Activated CD4-positive, CD25-positive, alpha-beta regulatory T cell treated with anti-CD3 and anti-CD28 coated beads, Interleukin-2, amount 50 U/mL, for 16 hours (primary cell): ENCODE measurements around the gene NMNAT2.
"Not testable (repeated sequence)": the region's sequence is repeated elsewhere in the genome, so short reads cannot be mapped to it uniquely, and the experiment has no call there.

ENCODE experiments used
- DNase-seq: peaks from one replicate; pipeline ENCODE4 v3.0.0-alpha.2; 2020; ENCODE audit warnings: low read depth, low spot score

Gene NMNAT2

GRCh38 chr1:183418696-183419095 lies 516 bp upstream of the NMNAT2 start:
- no peak for DNase-seq

- no peak for DNase-seq
Measured at GRCh38 chr1:183416850-183417771, 1.1 kb downstream of the NMNAT2 start.

GRCh38 chr1:183414365-183414764 lies 3.8 kb downstream of the NMNAT2 start:
- no peak for DNase-seq

- no peak for DNase-seq
Measured at GRCh38 chr1:183411091-183411490, 7.1 kb downstream of the NMNAT2 start.

- no peak for DNase-seq
Measured at GRCh38 chr1:183407961-183408360, 10.2 kb downstream of the NMNAT2 start.

GRCh38 chr1:183407474-183407873 lies 10.7 kb downstream of the NMNAT2 start:
- DNase-seq: no peak

- DNase-seq: no peak
Measured at GRCh38 chr1:183404476-183404875, 13.7 kb downstream of the NMNAT2 start.

- no peak for DNase-seq
Measured at GRCh38 chr1:183403498-183403897, 14.7 kb downstream of the NMNAT2 start.

- DNase-seq: not testable (repeated sequence)
Measured at GRCh38 chr1:183401565-183401964, 16.6 kb downstream of the NMNAT2 start.

GRCh38 chr1:183394435-183394834 lies 23.7 kb downstream of the NMNAT2 start:
- DNase-seq: no peak

GRCh38 chr1:183391863-183392262 lies 26.3 kb downstream of the NMNAT2 start:
- DNase-seq: no peak

- no peak for DNase-seq
Measured at GRCh38 chr1:183390561-183390960, 27.6 kb downstream of the NMNAT2 start.

GRCh38 chr1:183388735-183389134 lies 29.4 kb downstream of the NMNAT2 start:
- DNase-seq: no peak

GRCh38 chr1:183385340-183386144 lies 32.6 kb downstream of the NMNAT2 start:
- DNase-seq: no peak

GRCh38 chr1:183379951-183380350 lies 38.2 kb downstream of the NMNAT2 start:
- DNase-seq: no peak

- no peak for DNase-seq
Measured at GRCh38 chr1:183375381-183375780, 42.8 kb downstream of the NMNAT2 start.

- DNase-seq: no peak
Measured at GRCh38 chr1:183374825-183375224, 43.4 kb downstream of the NMNAT2 start.

- no peak for DNase-seq
Measured at GRCh38 chr1:183372586-183373230, 45.5 kb downstream of the NMNAT2 start.

GRCh38 chr1:183370399-183371058 lies 47.7 kb downstream of the NMNAT2 start:
- DNase-seq: no peak

- DNase-seq: no peak
Measured at GRCh38 chr1:183368213-183369108, 49.7 kb downstream of the NMNAT2 start.

GRCh38 chr1:183366116-183366515 lies 52.1 kb downstream of the NMNAT2 start:
- DNase-seq: no peak
